ENCODE measurements around the gene PPIL4. TPM values are rescaled to one million over a fixed set of nuclear protein-coding genes. Genes with fewer than 3 reads are reported as not detected.

Gene PPIL4
- total RNA-seq, 2 experiments from 2014 or later, result 21.6 to 36.3 TPM

- TF ChIP-seq CTCF (conservative IDR thresholded peaks at IDR 0.05; ENCODE audit: low read length) (no peak), EZH2phosphoT487 (IDR thresholded peaks at IDR 0.05; ENCODE audit: borderline replicate concordance, low read depth, low read length) (no peak)
- Histone ChIP-seq H2AFZ (ENCODE audit: low read length) (no peak overlapping the region), H3K4me2 (ENCODE audit: low read length) (no peak overlapping the region), H3K79me2 (ENCODE audit: insufficient read depth, low read depth, low read length) (no peaks in the 10 kb centered on the region), H3K27ac (ENCODE audit: low read depth, low read length, poor library complexity, severe bottlenecking) (no peak overlapping the region), H3K4me3 (ENCODE audit: low read depth, low read length, poor library complexity, severe bottlenecking) (no peak overlapping the region), H3K4me1 (ENCODE audit: insufficient read depth, low read length, poor library complexity, severe bottlenecking) (no peaks in the 10 kb centered on the region), H3K9me2 (ENCODE audit: insufficient read depth, low read length) (no peaks in the 10 kb centered on the region), H3K36me3 (ENCODE audit: insufficient read depth, low read length) (peaks cover 31% of the 10 kb centered on the region; the same call in 1 of the 2 replicates), H3K9me3 (ENCODE audit: low read length) (no peaks in the 10 kb centered on the region), H4K20me1 (ENCODE audit: insufficient read depth, low read length) (no peaks in the 10 kb centered on the region)
- ChIA-PET CTCF (ENCODE audit: unreplicated experiment) (no interaction called here), POLR2A (interaction anchor here (0.6 to 2.3 kb wide), 11 partner anchors 8 to 344 kb away, joined by 3 to 11 read pairs (median 3); partner anchors contain the start of gene ZC3H12D)
- no TSS peak for BruUV-seq (replicated peaks)
- DNase-seq (ENCODE audit: low spot score), result no peak
- intact Hi-C loops (cut with micrococcal nuclease; ENCODE audit: unreplicated experiment), result no loop called here
Observed at GRCh38 chr6:149503276-149503675, 42.6 kb downstream of the PPIL4 start.

- Histone ChIP-seq H3K9me3 (ENCODE audit: low read length) (no peaks in the 10 kb centered on the region), H3K27ac (ENCODE audit: low read depth, low read length, poor library complexity, severe bottlenecking) (no peak overlapping the region), H3K79me2 (ENCODE audit: insufficient read depth, low read depth, low read length) (no peaks in the 10 kb centered on the region), H3K9me2 (ENCODE audit: insufficient read depth, low read length) (no peaks in the 10 kb centered on the region), H3K36me3 (ENCODE audit: insufficient read depth, low read length) (peaks cover 19% of the 10 kb centered on the region; the same call in 1 of the 2 replicates), H3K4me2 (ENCODE audit: low read length) (no peak overlapping the region), H3K4me3 (ENCODE audit: low read depth, low read length, poor library complexity, severe bottlenecking) (no peak overlapping the region), H4K20me1 (ENCODE audit: insufficient read depth, low read length) (no peaks in the 10 kb centered on the region), H2AFZ (ENCODE audit: low read length) (no peak overlapping the region), H3K4me1 (ENCODE audit: insufficient read depth, low read length, poor library complexity, severe bottlenecking) (no peaks in the 10 kb centered on the region)
- no TSS peak for BruUV-seq (replicated peaks)
- intact Hi-C loops (cut with micrococcal nuclease; ENCODE audit: unreplicated experiment), result no loop called here
- TF ChIP-seq CTCF (conservative IDR thresholded peaks at IDR 0.05; ENCODE audit: low read length), result no peak
- TF ChIP-seq EZH2phosphoT487 (IDR thresholded peaks at IDR 0.05; ENCODE audit: borderline replicate concordance, low read depth, low read length), result no peak
- no peak for DNase-seq (ENCODE audit: low spot score)
- CTCF ChIA-PET (ENCODE audit: unreplicated experiment), result no interaction called here
- POLR2A ChIA-PET, result interaction anchor here (0.7 to 2.3 kb wide), 2 partner anchors 10 to 249 kb away, joined by 3 to 5 read pairs; no protein-coding TSS in a partner anchor
Observed at GRCh38 chr6:149501768-149502167, 44.1 kb downstream of the PPIL4 start.

GRCh38 chr6:149501201-149501600, 44.6 kb downstream of the PPIL4 start:
- Histone ChIP-seq H3K4me1 (ENCODE audit: insufficient read depth, low read length, poor library complexity, severe bottlenecking) (no peaks in the 10 kb centered on the region), H3K4me3 (ENCODE audit: low read depth, low read length, poor library complexity, severe bottlenecking) (no peak overlapping the region), H3K9me2 (ENCODE audit: insufficient read depth, low read length) (no peaks in the 10 kb centered on the region), H3K9me3 (ENCODE audit: low read length) (no peaks in the 10 kb centered on the region), H3K36me3 (ENCODE audit: insufficient read depth, low read length) (peaks cover 19% of the 10 kb centered on the region; the same call in 1 of the 2 replicates), H3K79me2 (ENCODE audit: insufficient read depth, low read depth, low read length) (no peaks in the 10 kb centered on the region), H2AFZ (ENCODE audit: low read length) (no peak overlapping the region), H3K4me2 (ENCODE audit: low read length) (no peak overlapping the region), H3K27ac (ENCODE audit: low read depth, low read length, poor library complexity, severe bottlenecking) (no peak overlapping the region), H4K20me1 (ENCODE audit: insufficient read depth, low read length) (no peaks in the 10 kb centered on the region)
- no TSS peak for BruUV-seq (replicated peaks)
- TF ChIP-seq EZH2phosphoT487 (IDR thresholded peaks at IDR 0.05; ENCODE audit: borderline replicate concordance, low read depth, low read length), result no peak
- no peak for TF ChIP-seq CTCF (conservative IDR thresholded peaks at IDR 0.05; ENCODE audit: low read length)
- ChIA-PET POLR2A (no interaction called here), CTCF (ENCODE audit: unreplicated experiment) (no interaction called here)
- DNase-seq (ENCODE audit: low spot score), result no peak
- intact Hi-C loops (cut with micrococcal nuclease; ENCODE audit: unreplicated experiment), result no loop called here

All from OCI-LY7 (cell line).